Keratinocyte (primary cell): ENCODE results near the gene DNAH2. TPM values are rescaled to one million over a fixed set of nuclear protein-coding genes. Genes with fewer than 3 reads are reported as not detected.

ENCODE experiments used
- DNase-seq: peaks from one replicate; pipeline ENCODE4 v3.0.0-alpha.2; 2011; ENCODE audit warnings: low read depth, missing footprints, low spot score
- FAIRE-seq: peaks from 2 replicates; lab custom pipeline; 2011; peaks lifted over from hg19 to GRCh38; lab: Jason Lieb, UNC
- H2AFZ ChIP-seq: 2 replicates; pipeline ENCODE4 v1.6.0; 2012; ENCODE audit warnings: low read length, control low read depth, inconsistent platforms; ENCODE audit not compliant: control insufficient read depth
- H3K27ac ChIP-seq: 2 replicates; pipeline ENCODE4 v1.5.1; 2011; ENCODE audit warnings: low read length; ENCODE audit not compliant: control insufficient read depth, insufficient read depth
- H3K27me3 ChIP-seq: 3 replicates; pipeline ENCODE4 v1.6.0; 2011; ENCODE audit warnings: low read length; ENCODE audit not compliant: control insufficient read depth, insufficient read depth; ENCODE audit errors: extremely low read depth
- H3K36me3 ChIP-seq, 2 experiments: 2 replicates in 1 of 2; 3 replicates in 1 of 2; pipeline ENCODE4 v1.5.1; 2011; ENCODE audit warnings: low read length in 2 of 2, mild to moderate bottlenecking in 1 of 2; ENCODE audit not compliant: control insufficient read depth in 2 of 2, insufficient read depth in 2 of 2; ENCODE audit errors: extremely low read depth in 1 of 2
- H3K4me1 ChIP-seq: 3 replicates; pipeline ENCODE4 v1.5.1; 2011; ENCODE audit warnings: low read length; ENCODE audit not compliant: control insufficient read depth, insufficient read depth; ENCODE audit errors: extremely low read depth
- H3K4me2 ChIP-seq: 3 replicates; pipeline ENCODE4 v1.6.0; 2011; ENCODE audit warnings: low read depth, low read length; ENCODE audit not compliant: control insufficient read depth, insufficient read depth; ENCODE audit errors: extremely low read depth
- H3K4me3 ChIP-seq, 3 experiments: fragments of 200-600 bp in 1 of 3; sonication (generic) in 1 of 3; 2 replicates in 2 of 3; 3 replicates in 1 of 3; pipeline ENCODE4 v1.5.1; 2011 to 2016; ENCODE audit warnings: low read length in 3 of 3, mild to moderate bottlenecking in 3 of 3, control low read depth in 2 of 3, inconsistent platforms in 1 of 3, low read depth in 1 of 3, mixed read lengths in 1 of 3, mixed run types in 1 of 3, moderate library complexity in 1 of 3; ENCODE audit not compliant: control insufficient read depth in 2 of 3, insufficient read depth in 2 of 3; ENCODE audit errors: extremely low read depth in 1 of 3
- H3K79me2 ChIP-seq: 2 replicates; pipeline ENCODE4 v1.6.0; 2012; ENCODE audit warnings: low read length; ENCODE audit not compliant: control insufficient read depth, insufficient read depth
- H3K9ac ChIP-seq: 3 replicates; pipeline ENCODE4 v1.6.0; 2011; ENCODE audit warnings: low read length; ENCODE audit not compliant: control insufficient read depth, insufficient read depth; ENCODE audit errors: extremely low read depth
- H3K9me1 ChIP-seq: 3 replicates; pipeline ENCODE4 v1.6.0; 2011; ENCODE audit warnings: low read length; ENCODE audit not compliant: control insufficient read depth, insufficient read depth; ENCODE audit errors: extremely low read depth
- H3K9me3 ChIP-seq: 2 replicates; pipeline ENCODE4 v1.5.1; 2012; ENCODE audit warnings: low read depth, low read length; ENCODE audit not compliant: control insufficient read depth
- H4K20me1 ChIP-seq: 3 replicates; pipeline ENCODE4 v1.6.0; 2011; ENCODE audit warnings: low read length; ENCODE audit not compliant: control insufficient read depth, insufficient read depth; ENCODE audit errors: extremely low read depth
- EZH2 ChIP-seq: IDR thresholded peaks from one replicate; pipeline ENCODE4 v1.6.1; 2012; ENCODE audit warnings: inconsistent platforms, mild to moderate bottlenecking, low read length, moderate library complexity
- dilution Hi-C: fragments of 300-500 bp; cut with MboI; formaldehyde crosslinking; loops from one replicate; pipeline ENCODE4 v1.7.0; 2020; ENCODE audit warnings: low sequenced_read_pairs; ENCODE audit not compliant: extremely low pct_ligation_motif_present
- polyA plus RNA-seq, 5 experiments: library from polyadenylated mRNA; depleted of rRNA in 3 of 5; stranded (reverse) in 3 of 5; stranded (forward) in 1 of 5; unstranded in 1 of 5; fragments of >200 nt; gene quantifications; 1 replicate in 1 of 5; 2 replicates in 3 of 5; 3 replicates in 1 of 5; pipeline versions ENCODE4 v1.2.1 to v1.2.3, GENCODE V29; 2011 to 2012; ENCODE audit warnings: missing spikeins in 2 of 5, low read depth in 1 of 5, low replicate concordance in 1 of 5
- TF ChIP-seq, protein P1 (sequence below), 3 experiments: IDR thresholded peaks in 1 of 3; conservative IDR thresholded peaks in 1 of 3; optimal IDR thresholded peaks in 1 of 3; 2 replicates in 2 of 3; 3 replicates in 1 of 3; pipeline versions ENCODE3 to v1.5.1; 2011; ENCODE audit warnings: low read length in 3 of 3, mild to moderate bottlenecking in 3 of 3, moderate library complexity in 2 of 3, control low read depth in 1 of 3, inconsistent platforms in 1 of 3; ENCODE audit not compliant: insufficient read depth in 2 of 3; ENCODE audit errors: extremely low read depth in 1 of 3

The DNAH2 gene
- polyA plus RNA-seq, 1 donor (not counting 4 experiments of a cell fraction or from before 2014, with no cell fraction given): 0.13 TPM

- no peak for DNase-seq
- no peak for FAIRE-seq
- no peak overlapping the region for H2AFZ ChIP-seq
- no peak overlapping the region for H3K9ac ChIP-seq
- H3K79me2 ChIP-seq: no peaks in the 10 kb centered on the region
- no peak for TF ChIP-seq EZH2
- TF ChIP-seq, protein P1, sequence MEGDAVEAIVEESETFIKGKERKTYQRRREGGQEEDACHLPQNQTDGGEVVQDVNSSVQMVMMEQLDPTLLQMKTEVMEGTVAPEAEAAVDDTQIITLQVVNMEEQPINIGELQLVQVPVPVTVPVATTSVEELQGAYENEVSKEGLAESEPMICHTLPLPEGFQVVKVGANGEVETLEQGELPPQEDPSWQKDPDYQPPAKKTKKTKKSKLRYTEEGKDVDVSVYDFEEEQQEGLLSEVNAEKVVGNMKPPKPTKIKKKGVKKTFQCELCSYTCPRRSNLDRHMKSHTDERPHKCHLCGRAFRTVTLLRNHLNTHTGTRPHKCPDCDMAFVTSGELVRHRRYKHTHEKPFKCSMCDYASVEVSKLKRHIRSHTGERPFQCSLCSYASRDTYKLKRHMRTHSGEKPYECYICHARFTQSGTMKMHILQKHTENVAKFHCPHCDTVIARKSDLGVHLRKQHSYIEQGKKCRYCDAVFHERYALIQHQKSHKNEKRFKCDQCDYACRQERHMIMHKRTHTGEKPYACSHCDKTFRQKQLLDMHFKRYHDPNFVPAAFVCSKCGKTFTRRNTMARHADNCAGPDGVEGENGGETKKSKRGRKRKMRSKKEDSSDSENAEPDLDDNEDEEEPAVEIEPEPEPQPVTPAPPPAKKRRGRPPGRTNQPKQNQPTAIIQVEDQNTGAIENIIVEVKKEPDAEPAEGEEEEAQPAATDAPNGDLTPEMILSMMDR (optimal IDR thresholded peaks at IDR 0.05 in 1 of 3, IDR thresholded peaks at IDR 0.05 in 1 of 3, conservative IDR thresholded peaks at IDR 0.05 in 1 of 3; ENCODE audit: extremely low read depth in 1 of 3, insufficient read depth in 2 of 3, low read length in 3 of 3): no peak
- H3K27me3 ChIP-seq: peaks cover 2% of the 10 kb centered on the region
- dilution Hi-C loops: no loop called here
- H4K20me1 ChIP-seq: no peaks in the 10 kb centered on the region
- no peaks in the 10 kb centered on the region for H3K4me1 ChIP-seq
- no peaks in the 10 kb centered on the region for H3K36me3 ChIP-seq
- H3K9me1 ChIP-seq: no peaks in the 10 kb centered on the region
- H3K4me2 ChIP-seq: no peak overlapping the region
- no peak overlapping the region for H3K4me3 ChIP-seq
- H3K9me3 ChIP-seq: no peaks in the 10 kb centered on the region
- H3K27ac ChIP-seq: no peak overlapping the region
Measured at GRCh38 chr17:7727886-7728285, 10.3 kb downstream of the DNAH2 start.

DNA sequence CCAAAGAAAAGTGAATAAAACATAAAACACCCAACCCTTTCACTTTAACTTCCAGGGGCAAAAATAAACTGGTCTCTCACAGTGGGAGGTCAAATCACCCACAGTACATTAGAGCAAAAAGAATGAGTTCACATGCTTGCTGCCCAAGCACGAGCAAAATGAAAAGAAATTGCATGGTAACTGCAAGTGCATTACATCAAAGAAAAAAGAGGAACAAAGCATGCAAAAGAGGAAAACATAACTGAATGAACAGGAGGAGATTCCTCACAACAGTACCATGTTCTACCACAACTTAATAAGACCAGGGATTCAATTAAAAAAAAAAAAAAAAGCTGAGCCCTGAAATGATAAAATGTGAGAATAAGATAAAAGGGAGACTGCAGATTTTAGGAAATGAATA is 12.3 kb downstream of the DNAH2 start:
- H3K9me1 ChIP-seq: no peaks in the 10 kb centered on the region
- dilution Hi-C loops: no loop called here
- no peaks in the 10 kb centered on the region for H3K4me1 ChIP-seq
- H3K36me3 ChIP-seq: no peaks in the 10 kb centered on the region
- no peak overlapping the region for H3K9ac ChIP-seq
- no peak for TF ChIP-seq EZH2
- TF ChIP-seq, protein P1 (optimal IDR thresholded peaks at IDR 0.05 in 1 of 3, IDR thresholded peaks at IDR 0.05 in 1 of 3, conservative IDR thresholded peaks at IDR 0.05 in 1 of 3; ENCODE audit: extremely low read depth in 1 of 3, insufficient read depth in 2 of 3, low read length in 3 of 3): no peak
- peaks cover 11% of the 10 kb centered on the region for H3K27me3 ChIP-seq
- H3K79me2 ChIP-seq: no peaks in the 10 kb centered on the region
- H2AFZ ChIP-seq: no peak overlapping the region
- H3K4me2 ChIP-seq: no peak overlapping the region
- H4K20me1 ChIP-seq: no peaks in the 10 kb centered on the region
- DNase-seq (no peak), FAIRE-seq (no peak)
- H3K27ac ChIP-seq: no peak overlapping the region
- H3K9me3 ChIP-seq: no peaks in the 10 kb centered on the region
- no peak overlapping the region for H3K4me3 ChIP-seq
